ENCODE data around the gene ZNF507. TPM values are rescaled to one million over a fixed set of nuclear protein-coding genes. Genes with fewer than 3 reads are reported as not detected.
A peak's percentile ranks its signal among the peaks of the same experiment; 100 is the strongest.

The ZNF507 gene
- polyA plus RNA-seq, 1 donor (not counting 4 experiments of a cell fraction or from before 2014, with no cell fraction given): 10.2 TPM

DNA sequence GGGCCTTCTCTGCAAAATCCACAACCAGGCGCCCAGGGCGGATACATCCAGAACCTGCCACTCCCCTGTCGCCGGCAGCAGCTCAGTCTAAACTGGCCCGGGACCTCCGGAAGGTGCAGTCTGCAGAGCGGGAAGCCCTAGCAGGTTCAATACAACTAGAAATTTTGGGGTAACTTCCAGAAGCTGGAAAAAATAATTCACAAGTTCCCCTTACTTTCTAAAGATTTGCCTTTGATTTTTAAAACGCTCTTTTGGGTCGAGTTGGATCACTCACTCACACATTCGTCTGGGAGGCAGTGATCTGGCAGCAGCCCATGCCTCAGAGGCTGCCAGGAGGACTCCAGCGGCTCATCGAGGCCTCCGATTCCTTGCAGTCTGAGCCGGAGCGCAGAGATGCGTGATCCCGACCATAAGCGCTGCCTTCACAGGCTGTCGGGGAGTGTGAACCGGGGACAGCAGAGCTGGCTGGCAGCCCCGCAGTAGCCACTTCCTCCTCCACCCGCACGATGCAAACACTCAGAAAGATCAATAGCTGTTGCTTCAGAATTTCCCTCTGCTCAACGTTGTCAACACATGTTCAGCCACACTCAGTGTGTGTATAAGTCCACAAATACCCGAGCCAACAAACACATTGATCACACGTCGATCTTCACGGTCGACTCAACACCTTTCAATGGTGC lies 35.6 kb upstream of the ZNF507 start:
- no peak overlapping the region for H3K9ac ChIP-seq (ENCODE audit: control insufficient read depth, extremely low read depth, insufficient read depth, low read length)
- H3K4me1 ChIP-seq (ENCODE audit: control insufficient read depth, extremely low read depth, insufficient read depth, low read length): no peaks in the 10 kb centered on the region
- no peak for FAIRE-seq
- H2AFZ ChIP-seq (ENCODE audit: control insufficient read depth, low read length): no peak overlapping the region
- no peaks in the 10 kb centered on the region for H3K9me3 ChIP-seq (ENCODE audit: control insufficient read depth, low read depth, low read length)
- H3K27ac ChIP-seq (ENCODE audit: control insufficient read depth, insufficient read depth, low read length): no peak overlapping the region
- dilution Hi-C loops (cut with MboI; ENCODE audit: extremely low pct_ligation_motif_present, low sequenced_read_pairs): no loop called here
- peaks cover 4% of the 10 kb centered on the region for H3K27me3 ChIP-seq (ENCODE audit: control insufficient read depth, extremely low read depth, insufficient read depth, low read length)
- H4K20me1 ChIP-seq (ENCODE audit: control insufficient read depth, extremely low read depth, insufficient read depth, low read length): no peaks in the 10 kb centered on the region
- no peaks in the 10 kb centered on the region for H3K79me2 ChIP-seq (ENCODE audit: control insufficient read depth, insufficient read depth, low read length)
- H3K4me3 ChIP-seq (ENCODE audit: control insufficient read depth in 2 of 3, extremely low read depth in 1 of 3, insufficient read depth in 2 of 3, low read depth in 1 of 3, low read length in 3 of 3): no peak overlapping the region
- TF ChIP-seq, protein P1, sequence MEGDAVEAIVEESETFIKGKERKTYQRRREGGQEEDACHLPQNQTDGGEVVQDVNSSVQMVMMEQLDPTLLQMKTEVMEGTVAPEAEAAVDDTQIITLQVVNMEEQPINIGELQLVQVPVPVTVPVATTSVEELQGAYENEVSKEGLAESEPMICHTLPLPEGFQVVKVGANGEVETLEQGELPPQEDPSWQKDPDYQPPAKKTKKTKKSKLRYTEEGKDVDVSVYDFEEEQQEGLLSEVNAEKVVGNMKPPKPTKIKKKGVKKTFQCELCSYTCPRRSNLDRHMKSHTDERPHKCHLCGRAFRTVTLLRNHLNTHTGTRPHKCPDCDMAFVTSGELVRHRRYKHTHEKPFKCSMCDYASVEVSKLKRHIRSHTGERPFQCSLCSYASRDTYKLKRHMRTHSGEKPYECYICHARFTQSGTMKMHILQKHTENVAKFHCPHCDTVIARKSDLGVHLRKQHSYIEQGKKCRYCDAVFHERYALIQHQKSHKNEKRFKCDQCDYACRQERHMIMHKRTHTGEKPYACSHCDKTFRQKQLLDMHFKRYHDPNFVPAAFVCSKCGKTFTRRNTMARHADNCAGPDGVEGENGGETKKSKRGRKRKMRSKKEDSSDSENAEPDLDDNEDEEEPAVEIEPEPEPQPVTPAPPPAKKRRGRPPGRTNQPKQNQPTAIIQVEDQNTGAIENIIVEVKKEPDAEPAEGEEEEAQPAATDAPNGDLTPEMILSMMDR (optimal IDR thresholded peaks at IDR 0.05 in 1 of 3, IDR thresholded peaks at IDR 0.05 in 1 of 3, conservative IDR thresholded peaks at IDR 0.05 in 1 of 3; ENCODE audit: extremely low read depth in 1 of 3, insufficient read depth in 2 of 3, low read length in 3 of 3): no peak
- TF ChIP-seq EZH2 (IDR thresholded peaks at IDR 0.05; ENCODE audit: low read length): peak; percentile 26
- no peak for DNase-seq (ENCODE audit: low read depth, low spot score)
- H3K9me1 ChIP-seq (ENCODE audit: control insufficient read depth, extremely low read depth, insufficient read depth, low read length): no peaks in the 10 kb centered on the region
- no peaks in the 10 kb centered on the region for H3K36me3 ChIP-seq (ENCODE audit: control insufficient read depth in 2 of 2, extremely low read depth in 1 of 2, insufficient read depth in 2 of 2, low read length in 2 of 2)
- no peak overlapping the region for H3K4me2 ChIP-seq (ENCODE audit: control insufficient read depth, extremely low read depth, insufficient read depth, low read depth, low read length)

DNA sequence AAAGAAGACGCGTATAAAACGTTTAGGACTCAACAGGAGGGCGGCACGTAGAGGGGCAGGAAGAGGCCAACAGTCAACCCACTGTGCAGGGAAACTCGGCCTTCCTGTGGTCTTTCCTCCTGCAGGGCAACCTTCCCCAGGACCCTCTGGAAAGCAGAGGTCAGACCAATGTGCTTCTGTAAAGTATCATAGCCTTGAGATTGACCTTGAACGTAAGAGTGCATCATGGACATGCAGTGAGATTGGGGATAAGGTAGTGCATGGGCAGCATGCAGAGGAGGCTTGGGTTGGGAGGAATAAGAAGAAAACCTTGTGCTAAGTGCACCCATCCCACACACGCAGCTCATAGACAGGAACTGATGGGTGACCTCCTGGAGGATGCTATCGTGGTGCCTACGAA lies 34.0 kb upstream of the ZNF507 start:
- dilution Hi-C loops (cut with MboI; ENCODE audit: extremely low pct_ligation_motif_present, low sequenced_read_pairs): no loop called here
- H4K20me1 ChIP-seq (ENCODE audit: control insufficient read depth, extremely low read depth, insufficient read depth, low read length): no peaks in the 10 kb centered on the region
- DNase-seq (ENCODE audit: low read depth, low spot score) (no peak), FAIRE-seq (no peak)
- H3K4me3 ChIP-seq (ENCODE audit: control insufficient read depth in 2 of 3, extremely low read depth in 1 of 3, insufficient read depth in 2 of 3, low read depth in 1 of 3, low read length in 3 of 3): no peak overlapping the region
- TF ChIP-seq, protein P1 (optimal IDR thresholded peaks at IDR 0.05 in 1 of 3, IDR thresholded peaks at IDR 0.05 in 1 of 3, conservative IDR thresholded peaks at IDR 0.05 in 1 of 3; ENCODE audit: extremely low read depth in 1 of 3, insufficient read depth in 2 of 3, low read length in 3 of 3): no peak
- TF ChIP-seq EZH2 (IDR thresholded peaks at IDR 0.05; ENCODE audit: low read length): no peak
- peaks cover 4% of the 10 kb centered on the region for H3K27me3 ChIP-seq (ENCODE audit: control insufficient read depth, extremely low read depth, insufficient read depth, low read length)
- no peaks in the 10 kb centered on the region for H3K36me3 ChIP-seq (ENCODE audit: control insufficient read depth in 2 of 2, extremely low read depth in 1 of 2, insufficient read depth in 2 of 2, low read length in 2 of 2)
- no peaks in the 10 kb centered on the region for H3K79me2 ChIP-seq (ENCODE audit: control insufficient read depth, insufficient read depth, low read length)
- no peaks in the 10 kb centered on the region for H3K9me1 ChIP-seq (ENCODE audit: control insufficient read depth, extremely low read depth, insufficient read depth, low read length)
- no peak overlapping the region for H2AFZ ChIP-seq (ENCODE audit: control insufficient read depth, low read length)
- H3K9ac ChIP-seq (ENCODE audit: control insufficient read depth, extremely low read depth, insufficient read depth, low read length): no peak overlapping the region
- no peaks in the 10 kb centered on the region for H3K9me3 ChIP-seq (ENCODE audit: control insufficient read depth, low read depth, low read length)
- H3K4me2 ChIP-seq (ENCODE audit: control insufficient read depth, extremely low read depth, insufficient read depth, low read depth, low read length): no peak overlapping the region
- H3K4me1 ChIP-seq (ENCODE audit: control insufficient read depth, extremely low read depth, insufficient read depth, low read length): no peaks in the 10 kb centered on the region
- no peak overlapping the region for H3K27ac ChIP-seq (ENCODE audit: control insufficient read depth, insufficient read depth, low read length)

All from keratinocyte (primary cell).